ENCODE results near the gene CDK3. TPM values are rescaled to one million over a fixed set of nuclear protein-coding genes. Genes with fewer than 3 reads are reported as not detected.

CDK3 gene
- total and polyA plus RNA-seq, 2 donors (not counting 1 experiment from before 2014, with no cell fraction given) = 15.0 to 20.5 TPM

DNA sequence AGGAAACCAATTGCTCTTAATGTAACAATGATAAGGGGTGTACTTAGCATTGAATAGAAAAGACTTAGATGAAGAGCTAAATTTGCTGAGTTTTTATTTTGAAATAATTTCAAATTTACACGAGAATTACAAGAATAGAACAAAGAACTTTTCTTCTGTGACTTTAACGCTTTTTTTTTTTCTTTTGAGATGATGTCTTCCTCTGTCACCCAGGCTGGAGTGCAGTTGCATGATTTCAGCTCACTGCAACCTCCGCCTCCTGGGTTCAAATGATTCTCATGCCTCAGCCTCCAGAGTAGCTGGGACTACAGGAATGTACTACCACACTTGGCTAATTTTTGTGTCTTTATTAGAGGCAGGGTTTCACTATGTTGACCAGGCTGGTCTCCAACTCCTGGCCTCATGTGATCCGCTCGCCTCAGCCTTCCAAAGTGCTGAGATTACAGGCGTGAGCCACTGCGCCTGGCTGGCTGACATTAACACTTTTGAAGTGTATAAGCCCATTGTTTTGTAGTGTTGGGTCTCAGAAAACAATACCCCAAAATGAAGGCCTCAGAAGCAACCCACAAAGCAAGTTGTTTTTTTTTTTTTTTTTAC is 19.5 kb upstream of the CDK3 start:
- H3K27me3 Mint-ChIP-seq = no peaks in the 10 kb centered on the region
- no peak overlapping the region for H3K4me2 ChIP-seq (replicated peaks; ENCODE audit: low read depth, low read length, poor library complexity, severe bottlenecking)

More for the DNA sequence above, 19.5 kb upstream of the CDK3 start:
- DNase-seq (no peak), ATAC-seq (ENCODE audit: low read depth) (no peak)
- 86% methylated on average over 3 of the region's 7 CpGs for WGBS (ENCODE audit: insufficient coverage)
- Mint-ChIP-seq H3K9me3 (ENCODE audit: insufficient read depth) (no peaks in the 10 kb centered on the region), H3K4me1 (peaks cover 35% of the 10 kb centered on the region), H3K4me3 (peak overlapping the region; percentile 94), H3K27ac (peak overlapping the region; percentile 98)
- Histone ChIP-seq H3K4me3 (ENCODE audit: control extremely low read depth in 1 of 5, extremely low read depth in 1 of 5, insufficient read depth in 1 of 5, low read depth in 2 of 5, low read length in 4 of 5) (no peak overlapping the region), H3K27me3 (replicated peaks in 1 of 4; ENCODE audit: control extremely low read depth in 1 of 4, control insufficient read depth in 3 of 4, insufficient read depth in 4 of 4, low read length in 3 of 4) (no peaks in the 10 kb centered on the region), H3K36me3 (replicated peaks in 1 of 2; ENCODE audit: control extremely low read depth in 1 of 2, control insufficient read depth in 1 of 2, extremely low read depth in 1 of 2, insufficient read depth in 2 of 2, low read length in 1 of 2) (no peaks in the 10 kb centered on the region), H3K9me3 (ENCODE audit: control extremely low read depth in 1 of 3, control insufficient read depth in 2 of 3, insufficient read depth in 1 of 3, low read length in 2 of 3) (no peaks in the 10 kb centered on the region), H2AFZ (ENCODE audit: insufficient read depth, low read depth, low read length, poor library complexity, severe bottlenecking) (no peak overlapping the region), H3K27ac (ENCODE audit: low read length in 2 of 2) (no peak overlapping the region), H3K79me2 (ENCODE audit: control insufficient read depth, insufficient read depth, low read length) (peaks cover 33% of the 10 kb centered on the region), H4K20me1 (ENCODE audit: control insufficient read depth, insufficient read depth, low read length, poor library complexity, severe bottlenecking) (no peaks in the 10 kb centered on the region), H3K4me1 (ENCODE audit: control insufficient read depth in 2 of 2, insufficient read depth in 2 of 2, low read length in 2 of 2) (peaks cover 9 to 19% of the 10 kb centered on the region in 2 donors), H3K9ac (ENCODE audit: low read length) (no peak overlapping the region)
- ChIA-PET CTCF (interaction anchor here (1.0 kb wide), 1 partner anchor 35 kb away, joined by 3 read pairs; no protein-coding TSS in a partner anchor), POLR2A (interaction anchor here (0.7 to 1.2 kb wide), 5 partner anchors 11 to 201 kb away, joined by 3 to 9 read pairs (median 5); partner anchors contain the start of gene TRIM65)
- intact Hi-C loops (cut with micrococcal nuclease) = no loop called here
- TF ChIP-seq EZH2 (IDR thresholded peaks at IDR 0.05; ENCODE audit: borderline replicate concordance, insufficient read depth, low read depth, low read length, poor library complexity, severe bottlenecking) = no peak
- TF ChIP-seq, protein P1, sequence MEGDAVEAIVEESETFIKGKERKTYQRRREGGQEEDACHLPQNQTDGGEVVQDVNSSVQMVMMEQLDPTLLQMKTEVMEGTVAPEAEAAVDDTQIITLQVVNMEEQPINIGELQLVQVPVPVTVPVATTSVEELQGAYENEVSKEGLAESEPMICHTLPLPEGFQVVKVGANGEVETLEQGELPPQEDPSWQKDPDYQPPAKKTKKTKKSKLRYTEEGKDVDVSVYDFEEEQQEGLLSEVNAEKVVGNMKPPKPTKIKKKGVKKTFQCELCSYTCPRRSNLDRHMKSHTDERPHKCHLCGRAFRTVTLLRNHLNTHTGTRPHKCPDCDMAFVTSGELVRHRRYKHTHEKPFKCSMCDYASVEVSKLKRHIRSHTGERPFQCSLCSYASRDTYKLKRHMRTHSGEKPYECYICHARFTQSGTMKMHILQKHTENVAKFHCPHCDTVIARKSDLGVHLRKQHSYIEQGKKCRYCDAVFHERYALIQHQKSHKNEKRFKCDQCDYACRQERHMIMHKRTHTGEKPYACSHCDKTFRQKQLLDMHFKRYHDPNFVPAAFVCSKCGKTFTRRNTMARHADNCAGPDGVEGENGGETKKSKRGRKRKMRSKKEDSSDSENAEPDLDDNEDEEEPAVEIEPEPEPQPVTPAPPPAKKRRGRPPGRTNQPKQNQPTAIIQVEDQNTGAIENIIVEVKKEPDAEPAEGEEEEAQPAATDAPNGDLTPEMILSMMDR (IDR thresholded peaks at IDR 0.05) = no peak
